Astrocyte of the spinal cord (primary cell): ENCODE measurements around the gene MLLT10.

Source experiments
- DNase-seq: peaks from one replicate; pipeline ENCODE4 v3.0.0; 2011; ENCODE audit warnings: low read depth, low spot score
- H3K4me3 ChIP-seq: 2 replicates; pipeline ENCODE4 v1.5.1; 2011; ENCODE audit warnings: low read depth, mild to moderate bottlenecking, low read length, moderate library complexity
- CTCF ChIP-seq: IDR thresholded peaks from 2 replicates; pipeline ENCODE4 v1.5.1; 2012; ENCODE audit warnings: low read depth, mild to moderate bottlenecking, low read length, inconsistent platforms
- in situ Hi-C: cut with HindIII; loops from 2 replicates; pipeline ENCODE4 v1.10.0; 2017; ENCODE audit warnings: low sequenced_read_pairs

Gene MLLT10

GRCh38 chr10:21750424-21750823 is 216.4 kb downstream of the MLLT10 start:
- in situ Hi-C loops: no loop called here
- TF ChIP-seq CTCF: no peak
- no peak for DNase-seq
- H3K4me3 ChIP-seq: no peak overlapping the region

- in situ Hi-C loops: no loop called here
- no peak for TF ChIP-seq CTCF
- H3K4me3 ChIP-seq: no peak overlapping the region
- DNase-seq: no peak
Measured at GRCh38 chr10:21751341-21752310, 217.6 kb downstream of the MLLT10 start.

- DNase-seq: no peak
- TF ChIP-seq CTCF: no peak
- in situ Hi-C loops: no loop called here
Measured at GRCh38 chr10:21753497-21754270, 219.7 kb downstream of the MLLT10 start.

GRCh38 chr10:21754410-21755011 is 220.5 kb downstream of the MLLT10 start:
- in situ Hi-C loops: no loop called here
- no peak for DNase-seq
- H3K4me3 ChIP-seq: no peak overlapping the region
- no peak for TF ChIP-seq CTCF

More at GRCh38 chr10:21753497-21754270, 219.7 kb downstream of the MLLT10 start:
- no peak overlapping the region for H3K4me3 ChIP-seq

- no peak for DNase-seq
- H3K4me3 ChIP-seq: no peak overlapping the region
- no peak for TF ChIP-seq CTCF
- in situ Hi-C loops: no loop called here
Measured at GRCh38 chr10:21756707-21757106, 222.7 kb downstream of the MLLT10 start.

- in situ Hi-C loops: no loop called here
- TF ChIP-seq CTCF: no peak
- no peak overlapping the region for H3K4me3 ChIP-seq
- DNase-seq: no peak
Measured at GRCh38 chr10:21757185-21757901, 223.3 kb downstream of the MLLT10 start.
